Limb (tissue), 2 donors: ENCODE measurements around the gene ME3.
"Not testable (repeated sequence)": the region's sequence is repeated elsewhere in the genome, so short reads cannot be mapped to it uniquely, and the experiment has no call there.

ENCODE experiments used
- DNase-seq, 2 donors: peaks; one replicate each; pipeline ENCODE4 v3.0.0-alpha.2; 2016; ENCODE audit errors: extremely low spot score in 2 of 2

ME3 gene

DNA sequence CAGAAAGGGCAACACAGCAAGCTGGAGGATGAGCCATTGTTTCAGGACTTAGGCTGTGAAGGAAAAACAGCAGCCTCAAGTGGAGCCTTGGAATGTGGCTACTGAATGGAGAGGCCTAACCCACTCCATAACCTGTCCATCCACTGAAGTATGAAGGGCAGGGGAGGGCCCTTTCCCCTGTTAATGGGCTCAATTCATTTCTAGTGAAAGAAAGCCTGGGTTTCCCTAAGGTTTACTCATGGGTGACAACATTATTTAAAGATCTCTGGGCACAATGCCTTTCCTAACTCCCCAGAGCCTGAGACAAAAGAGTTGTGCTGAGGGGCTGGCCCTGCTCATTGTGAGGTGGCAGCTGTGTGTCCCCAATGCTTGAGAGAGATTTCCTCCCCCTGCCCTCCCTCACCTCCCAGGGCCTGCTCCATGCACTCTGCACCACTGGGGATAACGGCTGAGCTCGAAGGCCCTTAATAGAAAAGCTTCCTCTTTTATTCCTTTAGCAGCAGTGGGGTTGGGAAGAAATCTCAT is 83.8 kb downstream of the ME3 start:
- DNase-seq: no peak

DNA sequence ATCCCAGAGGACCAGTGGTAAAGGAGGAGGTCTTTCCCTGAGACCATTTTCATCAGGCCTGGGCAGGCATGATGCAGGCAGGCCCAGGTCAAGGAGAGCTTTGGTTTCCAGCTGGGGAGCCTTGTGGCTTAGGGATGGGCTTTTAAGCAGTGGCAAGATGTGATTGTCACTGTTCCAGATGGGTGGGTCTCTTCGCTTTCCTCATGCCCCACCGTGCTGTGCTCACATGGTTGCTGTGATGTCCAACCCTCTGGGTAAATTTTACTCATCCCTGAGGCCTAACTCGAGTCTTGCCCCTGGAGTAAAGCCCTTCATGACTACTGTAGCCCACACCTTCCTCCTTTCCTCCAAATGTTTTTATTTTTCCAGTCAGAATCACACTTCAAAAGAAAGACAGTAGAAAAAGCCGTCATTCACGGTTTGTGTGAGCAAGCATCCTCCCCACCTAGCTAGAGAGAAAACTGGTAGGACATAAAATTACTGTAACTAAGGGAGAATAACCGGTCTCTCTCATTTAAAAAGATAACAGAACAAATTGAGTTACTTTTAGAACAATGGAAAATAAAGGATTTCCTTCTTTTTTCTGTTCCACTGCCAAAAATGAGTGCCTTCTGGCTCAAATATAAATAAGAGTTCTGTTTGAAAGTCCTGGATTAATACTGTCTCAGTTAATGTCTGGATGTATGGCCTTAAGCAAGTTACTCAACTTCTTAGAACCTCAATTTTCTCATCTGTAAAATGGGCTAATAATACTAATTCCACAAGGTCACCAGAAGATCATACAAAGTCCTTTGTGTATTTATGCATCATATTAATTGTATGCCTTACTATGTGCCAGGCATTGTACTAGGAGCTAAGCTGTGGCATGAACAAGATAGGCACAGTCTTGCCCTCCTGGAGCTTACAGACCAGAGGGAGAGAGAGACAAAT is 84.9 kb downstream of the ME3 start:
- DNase-seq: no peak

DNA sequence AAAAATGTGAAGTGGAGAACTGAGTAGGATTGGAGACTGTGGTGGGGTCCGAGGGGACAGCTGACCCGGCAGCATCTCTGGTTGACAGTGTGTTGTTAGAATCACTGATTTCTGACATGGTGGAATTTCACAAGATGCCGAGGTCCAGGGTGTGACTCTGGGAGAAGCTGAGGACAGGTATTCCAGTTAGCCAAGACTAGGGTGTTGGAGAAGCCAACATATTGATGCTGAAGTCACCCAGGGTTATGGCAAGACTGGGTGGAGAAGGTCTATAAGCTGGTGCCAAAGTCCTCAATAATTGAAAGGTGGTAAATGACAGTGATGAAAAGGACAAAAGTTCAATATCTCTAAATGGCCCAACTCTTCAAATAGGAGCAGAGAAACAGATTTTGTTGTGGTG is 86.1 kb downstream of the ME3 start:
- DNase-seq: no peak

DNA sequence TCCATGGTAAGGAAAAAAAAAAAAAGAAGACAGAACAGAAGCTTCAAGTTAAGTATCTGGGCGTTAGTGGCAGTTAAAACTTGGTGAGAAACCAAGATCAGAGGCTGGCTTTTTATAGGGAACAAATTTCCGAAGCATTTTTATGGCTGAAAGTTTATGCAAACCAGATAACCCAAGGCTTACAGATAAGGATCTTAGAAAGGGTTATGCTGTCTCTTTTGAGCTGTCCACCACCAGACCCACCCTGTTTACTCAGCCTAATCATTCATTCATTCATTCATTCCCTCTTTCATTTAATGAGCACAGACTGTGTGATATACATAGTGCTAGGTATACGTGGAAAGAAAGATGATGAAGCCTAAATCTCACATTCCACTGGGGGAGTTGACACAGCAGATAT is 89.5 kb downstream of the ME3 start:
- DNase-seq: no peak

DNA sequence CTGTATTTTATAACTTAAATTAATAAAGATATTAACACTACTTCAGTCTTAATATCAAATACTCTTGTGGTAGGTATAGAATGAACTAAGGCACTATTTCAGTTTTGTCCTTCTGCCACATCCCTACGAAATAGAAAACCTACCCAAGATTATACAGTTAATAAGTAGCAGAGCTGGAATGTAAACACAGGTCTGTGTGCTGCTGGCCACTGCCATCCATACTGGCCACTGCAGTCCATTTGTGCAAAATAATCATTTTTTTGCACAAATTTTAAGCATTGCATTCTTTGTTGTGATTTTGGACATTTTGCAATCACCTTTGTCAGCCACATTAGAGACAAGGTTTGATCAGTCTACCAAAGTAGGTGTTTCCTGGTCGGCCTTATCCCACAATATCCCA is 91.9 kb downstream of the ME3 start:
- no peak for DNase-seq

DNA sequence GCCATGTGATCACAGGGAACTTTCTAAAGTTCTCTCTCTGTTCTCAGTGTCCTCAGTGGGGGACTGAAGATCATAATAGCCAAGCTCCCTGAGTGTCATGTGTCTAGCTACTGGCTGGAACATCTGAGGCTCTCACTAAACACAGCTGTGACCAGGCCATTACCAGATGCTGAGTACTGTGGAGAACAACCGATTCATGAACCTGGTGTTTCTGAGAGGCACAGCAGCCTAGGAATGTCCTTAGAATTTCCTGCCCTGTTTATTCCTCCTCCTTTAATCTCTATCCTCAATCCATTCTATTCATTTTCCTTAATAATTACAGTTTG is 93.0 kb downstream of the ME3 start:
- no peak for DNase-seq

DNA sequence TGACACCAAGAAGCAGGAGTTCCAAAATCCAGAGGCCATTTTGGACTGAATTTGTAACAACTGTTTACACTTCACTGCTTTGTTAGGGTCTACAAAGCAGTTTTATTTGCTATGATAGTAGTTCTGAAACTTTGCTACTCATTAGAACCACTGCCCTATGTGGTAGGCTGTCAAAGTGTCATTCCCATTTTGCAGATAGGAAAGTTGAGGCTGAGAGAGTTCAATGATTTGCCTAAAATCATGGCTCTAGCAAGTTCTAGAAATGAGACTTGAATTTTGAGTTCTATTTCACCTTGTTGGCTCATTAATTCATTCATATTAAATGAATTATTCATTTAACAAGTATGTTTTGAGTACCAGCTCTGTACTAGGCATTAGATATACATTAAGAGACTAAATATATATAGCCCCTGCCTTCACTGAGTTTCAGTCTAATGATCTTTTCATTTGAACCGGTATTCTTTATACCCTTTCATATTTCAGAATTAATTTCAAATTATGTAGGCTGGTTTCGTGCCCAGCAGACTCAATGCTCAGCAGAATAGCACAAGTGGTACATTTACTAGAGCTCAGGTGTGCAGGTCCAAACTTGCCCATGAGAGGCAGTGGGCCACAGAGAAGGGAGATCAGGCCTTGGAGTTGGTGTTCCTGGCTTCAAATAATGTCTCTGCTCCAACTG is 93.5 kb downstream of the ME3 start:
- no peak for DNase-seq

DNA sequence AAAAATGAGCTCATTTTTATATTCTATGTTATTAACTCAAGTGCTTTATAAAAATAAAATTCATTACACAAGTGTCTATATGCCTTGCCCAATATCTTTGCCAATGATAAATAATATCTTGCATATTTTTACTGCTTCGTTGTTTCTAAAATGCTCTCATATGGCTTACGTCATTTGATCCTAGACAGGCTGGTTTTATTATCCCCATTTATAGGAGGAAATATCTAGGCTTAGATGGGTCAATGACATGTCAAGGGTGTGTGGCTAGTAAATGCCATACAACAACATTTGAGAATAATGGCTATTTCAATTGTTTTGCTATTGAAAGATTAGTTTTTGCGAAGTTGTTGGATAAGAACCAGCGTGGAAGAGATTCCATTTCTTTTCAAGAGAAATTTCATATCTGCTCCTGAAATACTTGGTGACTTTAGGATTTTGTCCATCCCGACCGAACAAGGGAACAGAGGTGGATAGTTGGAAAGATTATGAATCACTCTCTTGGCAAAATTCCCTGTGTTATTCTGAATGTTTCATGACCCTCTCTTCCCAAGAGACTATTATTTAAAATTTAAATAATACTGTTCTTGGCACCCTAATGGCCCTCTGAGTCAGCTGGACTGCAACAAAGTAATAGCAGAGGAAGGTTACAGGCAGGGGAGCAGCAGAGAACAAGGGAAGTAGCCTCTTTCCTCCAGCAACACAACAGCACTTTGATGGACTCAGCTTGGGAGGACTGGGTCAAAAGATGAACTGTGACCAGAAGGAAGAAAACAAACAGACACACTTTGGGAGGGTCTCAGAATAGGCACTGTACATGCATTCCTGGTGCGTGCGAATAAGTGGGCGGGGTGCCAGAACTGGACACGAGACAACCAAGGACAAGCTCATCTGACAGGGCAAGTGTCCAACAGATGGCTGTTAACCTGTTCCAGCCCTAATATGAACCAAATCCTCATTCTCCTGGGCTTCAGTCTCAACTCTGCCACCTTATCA is 94.5 kb downstream of the ME3 start:
- DNase-seq: peak; percentile 52 to 58

DNA sequence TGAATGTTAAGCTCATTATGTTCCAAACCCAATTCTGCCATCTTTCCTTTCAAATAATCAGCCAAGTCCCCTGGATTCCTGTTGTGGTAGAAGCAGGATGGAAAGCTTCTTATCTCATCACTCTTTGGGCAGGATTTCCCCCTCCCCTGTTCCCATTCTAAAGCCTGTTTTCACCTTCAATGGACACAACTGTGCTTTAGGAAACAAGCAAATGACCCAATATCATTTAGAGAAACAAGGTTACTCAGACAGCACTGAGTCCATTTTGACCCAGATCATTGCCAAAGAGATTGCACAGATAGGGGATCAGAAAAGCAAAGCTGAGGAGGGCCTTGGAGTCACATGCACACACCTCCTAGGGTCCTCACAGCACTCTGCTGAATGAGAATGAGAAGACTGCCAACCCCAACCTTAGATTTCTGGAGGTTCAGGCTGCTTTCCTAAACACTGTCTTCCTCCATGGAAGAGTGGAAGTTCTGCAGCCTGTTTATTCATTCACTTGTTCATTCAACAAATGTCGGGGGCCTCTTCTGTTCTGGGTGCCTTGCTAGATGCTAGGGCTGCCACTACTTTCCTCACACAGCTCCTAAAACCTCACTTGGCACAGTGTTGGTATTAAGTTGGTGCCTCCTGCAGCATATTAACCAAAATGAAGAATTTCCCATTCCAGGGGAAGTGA is 95.3 kb downstream of the ME3 start:
- no peak for DNase-seq

DNA sequence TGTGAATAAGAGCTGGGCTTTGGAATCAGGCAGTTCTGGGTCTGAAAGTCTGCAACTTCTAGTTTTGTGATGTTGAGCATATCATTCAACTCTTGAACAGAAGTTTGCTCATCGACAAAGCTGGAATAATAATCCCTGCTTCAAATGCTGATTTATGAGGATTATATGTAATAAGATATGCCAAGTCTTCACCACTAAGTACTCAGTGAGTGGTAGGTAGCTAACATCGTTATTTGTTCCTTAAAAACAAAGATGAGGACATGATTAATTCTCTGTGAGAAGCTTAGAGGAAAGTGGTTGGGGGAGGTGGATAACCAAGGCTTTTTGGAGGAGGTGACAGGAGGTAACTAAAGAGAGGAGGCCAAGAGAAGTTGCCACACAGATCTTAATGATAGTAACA is 96.5 kb downstream of the ME3 start:
- no peak for DNase-seq

DNA sequence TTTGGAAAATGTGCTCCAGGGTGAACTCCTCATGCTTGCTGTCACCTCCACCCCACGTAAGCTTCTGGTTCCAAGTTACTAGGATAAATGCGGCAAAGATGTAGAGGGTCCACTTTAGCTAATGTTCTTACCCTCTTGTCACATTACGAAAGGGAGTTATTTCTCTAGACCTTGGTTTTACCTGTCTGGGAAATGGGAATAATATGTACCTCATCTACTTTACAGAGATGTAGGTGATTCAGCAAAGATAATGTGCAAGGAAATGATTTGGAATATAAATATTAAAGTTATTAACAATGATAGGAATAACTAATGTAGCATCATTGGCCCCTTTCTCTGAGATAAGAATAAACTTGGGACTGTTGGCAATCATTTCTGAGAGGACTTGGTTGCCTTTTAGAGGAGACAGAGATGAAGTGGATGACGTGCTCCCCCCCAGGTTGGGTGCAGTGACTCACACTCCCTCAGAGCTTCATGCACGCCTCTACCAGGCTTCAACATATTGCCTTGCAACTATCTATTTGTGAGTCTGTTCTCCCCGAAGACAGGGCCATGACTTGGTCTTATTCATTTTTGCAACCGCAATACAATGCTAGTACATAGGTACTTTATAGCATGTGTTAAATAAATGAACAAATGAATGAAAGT is 97.1 kb downstream of the ME3 start:
- DNase-seq: no peak

DNA sequence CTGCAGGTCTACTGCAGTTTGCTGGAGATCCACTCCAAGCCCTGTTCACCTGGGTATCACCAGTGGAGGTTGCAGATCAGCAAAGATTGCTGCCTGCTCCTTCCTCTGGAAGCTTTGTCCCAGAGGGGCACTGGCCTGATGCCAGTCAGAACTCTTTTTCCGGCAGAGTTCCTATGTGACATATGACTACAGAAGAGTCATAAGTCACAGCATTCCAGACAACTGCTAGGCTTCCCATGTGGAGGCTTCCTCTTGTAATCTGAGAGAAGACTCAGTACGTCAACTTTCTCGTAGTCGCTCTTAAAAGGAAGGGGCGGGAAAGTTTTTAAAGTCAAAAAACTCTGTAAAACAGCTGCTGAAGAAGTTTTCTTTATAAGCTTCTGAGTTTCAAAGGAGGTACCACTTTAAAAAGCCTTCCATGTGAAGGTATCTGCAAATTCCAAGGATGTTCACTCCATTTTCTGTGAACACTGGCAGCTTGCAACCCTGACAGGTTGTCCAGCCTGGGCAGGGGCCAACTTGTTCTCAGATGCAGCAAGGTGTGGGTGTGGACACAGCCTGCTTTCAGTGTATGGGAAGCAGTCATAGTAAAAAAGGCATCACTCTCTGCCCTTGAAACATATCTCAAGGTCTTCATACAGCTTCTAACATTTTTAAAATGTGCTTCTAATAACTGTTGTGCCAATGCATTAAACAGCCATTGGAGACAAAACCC is 97.8 kb downstream of the ME3 start:
- DNase-seq: no peak

DNA sequence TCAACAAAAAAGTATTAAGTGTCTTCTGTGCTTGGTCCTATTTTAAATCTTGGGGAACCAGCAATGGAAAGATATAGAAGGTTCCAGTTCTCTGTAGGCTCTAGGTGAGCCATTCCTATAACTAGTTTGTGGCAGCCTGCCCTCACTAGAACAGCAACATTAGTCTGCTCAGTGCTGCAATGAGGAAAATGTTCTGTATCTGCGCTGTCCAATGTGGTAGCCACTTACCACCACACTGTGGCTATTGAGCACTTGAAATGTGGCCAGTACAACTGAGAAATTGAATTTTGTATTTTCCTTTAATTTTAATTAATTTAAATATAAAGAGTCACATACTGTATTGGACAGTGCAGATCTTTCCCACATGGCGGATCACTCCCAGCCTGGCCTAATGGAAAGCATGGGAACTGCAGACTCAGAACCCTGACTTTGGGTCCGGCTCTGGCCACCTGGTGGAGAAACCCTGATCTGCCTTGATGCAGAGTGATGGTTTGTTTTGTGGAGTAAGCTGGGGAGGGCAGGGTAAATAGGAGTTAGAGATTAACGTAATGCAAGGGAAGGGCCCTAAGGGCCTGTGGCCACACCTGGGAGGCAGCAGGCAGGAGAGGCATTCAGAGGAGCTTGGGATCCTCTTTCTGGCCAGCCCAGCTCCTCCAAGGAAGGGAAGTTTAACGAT is 101.0 kb downstream of the ME3 start:
- DNase-seq: no peak

DNA sequence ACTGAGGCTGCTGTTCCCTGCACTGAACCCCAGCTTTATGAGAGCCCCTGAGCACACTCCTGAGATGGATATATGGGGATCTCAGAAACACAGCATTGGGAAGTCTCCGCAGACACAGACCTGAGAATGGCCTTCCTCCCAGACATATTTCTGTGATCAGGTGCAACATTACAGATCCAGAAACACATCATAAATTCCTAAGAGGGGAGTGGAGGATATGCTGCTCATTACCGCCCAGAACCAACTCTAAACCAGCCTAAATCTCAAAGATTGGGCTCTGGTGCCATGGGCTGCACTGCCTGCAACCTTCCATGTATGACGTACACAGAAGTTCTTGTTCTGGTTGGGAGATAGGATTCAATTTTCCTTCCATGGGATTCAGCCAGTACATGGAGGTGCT is 102.0 kb downstream of the ME3 start:
- no peak for DNase-seq

DNA sequence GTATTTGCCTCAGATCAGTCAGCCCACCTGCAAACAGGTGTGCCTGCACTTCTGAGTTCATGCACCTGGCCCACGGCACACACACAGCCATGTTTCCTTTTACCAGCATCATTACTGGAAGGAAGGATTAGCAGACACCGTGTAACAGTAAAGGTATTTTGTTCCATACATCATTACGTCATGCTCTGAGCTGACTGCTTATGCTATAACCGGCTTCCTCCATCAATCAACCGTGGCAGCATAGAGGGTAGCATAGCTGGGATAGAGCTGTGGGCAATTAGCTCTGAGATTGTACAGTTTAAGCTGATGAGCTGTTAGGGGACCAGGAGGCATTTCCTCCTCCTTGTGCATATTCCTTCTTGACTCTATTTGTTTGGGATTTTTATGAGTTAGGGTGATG is 102.4 kb downstream of the ME3 start:
- DNase-seq: no peak

DNA sequence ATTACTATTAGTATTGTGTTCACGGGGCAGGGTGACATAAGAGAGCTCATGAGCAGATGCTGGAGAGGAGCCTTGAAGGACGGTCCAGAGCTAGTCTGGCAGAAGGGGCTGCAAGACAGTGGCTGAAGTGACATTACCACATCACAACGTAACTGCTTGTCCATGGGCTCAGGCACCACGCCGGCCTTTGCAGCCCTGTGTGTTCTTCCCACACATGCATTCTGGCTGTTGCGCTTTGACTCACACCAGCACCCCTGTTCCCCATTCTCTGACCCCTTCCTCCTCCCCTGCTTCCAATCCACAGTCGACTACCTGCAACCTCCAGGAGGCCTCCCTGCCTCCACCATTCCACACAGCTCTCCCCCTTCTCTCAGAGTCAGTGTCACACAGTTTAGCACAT is 103.3 kb downstream of the ME3 start:
- no peak for DNase-seq

DNA sequence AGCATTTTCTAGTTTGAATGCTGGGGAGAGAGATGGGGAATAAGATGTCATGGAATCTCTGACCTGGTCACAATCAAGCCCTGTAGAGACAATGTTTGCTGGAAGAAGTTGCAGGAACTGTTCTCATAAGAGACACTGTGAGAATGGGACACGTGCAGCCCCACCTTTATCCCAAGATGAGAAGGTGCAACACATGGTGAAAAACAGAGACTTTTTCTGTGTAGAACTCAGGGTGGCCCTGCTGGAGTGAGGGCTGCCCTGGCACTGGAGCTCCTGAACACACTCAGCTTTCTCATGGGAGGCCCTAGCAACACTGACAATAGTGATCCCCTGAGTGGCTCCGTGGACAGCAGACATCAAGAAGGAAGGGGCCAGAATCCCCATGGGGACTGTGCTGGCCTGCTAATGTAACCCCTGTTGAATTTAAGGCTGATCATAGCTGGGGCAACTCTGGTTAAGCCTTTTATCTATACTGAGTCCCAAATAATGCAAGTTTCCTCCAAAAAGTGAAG is 106.6 kb downstream of the ME3 start:
- no peak for DNase-seq

DNA sequence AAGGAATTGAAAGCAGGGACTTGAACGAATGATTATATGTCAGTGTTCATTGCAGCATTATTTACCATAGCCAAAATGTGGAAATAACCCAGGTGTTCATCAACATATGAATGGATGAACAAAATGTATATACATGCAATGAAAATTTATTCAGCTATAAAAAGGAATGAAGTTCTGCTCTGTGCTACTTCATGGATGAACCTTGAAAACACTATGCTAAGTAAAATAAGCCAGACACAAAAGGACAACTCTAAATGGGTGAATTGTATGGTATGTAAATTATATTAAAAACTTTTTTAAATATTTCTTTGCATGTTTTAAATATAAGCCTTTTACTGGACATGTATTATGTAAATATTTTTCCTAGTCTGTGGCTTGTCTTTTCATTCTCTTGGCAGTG is 107.0 kb downstream of the ME3 start:
- no peak for DNase-seq

DNA sequence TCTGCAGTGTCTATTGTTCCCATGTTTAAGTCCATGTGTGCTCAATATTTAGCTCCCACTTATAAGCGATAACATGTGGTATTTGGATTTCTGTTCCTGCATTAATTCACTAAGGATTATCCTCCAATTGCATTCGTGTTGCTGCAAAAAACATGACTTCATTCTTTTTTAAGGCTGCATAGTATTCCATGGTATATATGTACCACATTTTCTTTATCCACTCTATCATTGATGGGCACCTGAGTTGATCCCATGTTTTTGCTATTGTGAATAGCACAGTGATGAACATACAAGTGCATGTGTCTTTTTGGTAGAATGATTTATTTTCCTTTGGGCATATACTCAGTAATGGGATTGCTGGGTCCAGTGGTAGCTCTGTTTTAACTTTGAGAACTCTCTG is 109.6 kb downstream of the ME3 start:
- DNase-seq: not testable (repeated sequence)
